ENCODE data around the gene MYOT. TPM values are rescaled to one million over a fixed set of nuclear protein-coding genes. Genes with fewer than 3 reads are reported as not detected.

Gene MYOT
- not detected for total RNA-seq

DNA sequence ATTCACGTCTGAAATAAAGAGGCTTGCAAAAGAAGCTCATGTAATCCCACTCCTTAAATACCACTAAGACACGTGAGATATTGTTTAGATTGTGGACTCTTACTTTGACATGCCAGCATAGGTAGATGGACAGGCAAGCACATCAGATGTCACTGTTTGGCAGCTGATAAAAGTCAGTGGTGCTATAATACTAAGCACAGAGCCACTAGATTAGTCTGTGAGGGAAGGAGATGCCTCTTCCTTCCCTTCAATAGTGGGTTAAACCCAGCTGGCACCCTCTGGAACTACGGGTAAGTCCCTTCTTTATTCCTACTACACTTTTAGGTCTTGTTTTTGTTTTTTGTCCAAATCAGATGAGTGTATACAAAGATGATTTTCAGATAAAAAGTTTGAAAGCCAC, at the start of gene MYOT:
TSS of gene MYOT (plus strand) at position 197 of the 400 bp plus-strand sequence. CDS start 2,792 bp downstream, outside the sequence.
- H3K27me3 Mint-ChIP-seq: peaks cover 8% of the 10 kb centered on the region
- POLR2A ChIA-PET: no interaction called here
- H3K4me3 Mint-ChIP-seq: no peak within 1 kb of the TSS
- H3K36me3 Mint-ChIP-seq: no peaks in the 10 kb centered on the region
- H3K9me3 Mint-ChIP-seq: no peaks in the 10 kb centered on the region
- DNase-seq (no peak), ATAC-seq (ENCODE audit: low read depth) (no peak)
- no peak within 1 kb of the TSS for H3K27ac Mint-ChIP-seq
- H3K4me1 Mint-ChIP-seq: peaks cover 4% of the 10 kb centered on the region

GRCh38 chr5:137819766-137820165, 47.9 kb upstream of the MYOT start:
- no peak overlapping the region for H3K27ac Mint-ChIP-seq
- ATAC-seq (ENCODE audit: low read depth) (no peak), DNase-seq (no peak)
- no peak overlapping the region for H3K4me3 Mint-ChIP-seq
- no peaks in the 10 kb centered on the region for H3K9me3 Mint-ChIP-seq
- H3K36me3 Mint-ChIP-seq: no peaks in the 10 kb centered on the region
- peaks cover 3% of the 10 kb centered on the region for H3K27me3 Mint-ChIP-seq
- H3K4me1 Mint-ChIP-seq: no peaks in the 10 kb centered on the region
- POLR2A ChIA-PET: no interaction called here

DNA sequence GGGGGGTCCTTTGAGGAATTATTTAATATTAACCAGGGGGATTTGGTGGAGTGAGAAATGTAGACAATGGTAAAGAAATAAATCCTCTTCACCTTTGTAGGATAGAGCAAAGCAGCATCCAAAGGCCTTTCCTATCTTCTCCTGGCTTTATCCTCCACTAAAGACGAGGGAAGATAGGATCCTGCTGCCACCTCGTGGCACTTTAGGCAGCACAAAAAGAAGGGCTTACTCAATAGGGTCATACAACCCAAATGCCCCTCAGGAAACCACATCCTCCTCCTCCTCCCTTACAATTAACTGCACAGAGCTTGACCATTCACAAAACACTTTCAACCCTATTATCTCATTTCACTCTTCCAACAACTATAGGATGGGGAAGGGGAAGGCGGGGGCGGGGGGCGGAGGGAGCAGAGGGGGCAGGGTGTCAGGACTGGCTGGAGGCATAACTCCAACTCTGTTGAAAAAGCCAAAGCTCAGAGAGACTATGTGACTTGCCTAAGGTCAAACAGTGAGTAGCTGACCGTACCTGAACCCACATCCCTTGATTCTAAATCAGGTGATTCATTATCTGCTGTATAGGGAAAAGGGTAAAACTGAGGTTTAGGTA, 45.4 kb upstream of the MYOT start:
- DNase-seq (no peak), ATAC-seq (ENCODE audit: low read depth) (no peak)
- Mint-ChIP-seq H3K4me3 (no peak overlapping the region), H3K9me3 (peaks cover 2% of the 10 kb centered on the region), H3K4me1 (no peaks in the 10 kb centered on the region), H3K36me3 (peaks cover 3% of the 10 kb centered on the region), H3K27ac (no peak overlapping the region), H3K27me3 (peaks cover 5% of the 10 kb centered on the region)
- POLR2A ChIA-PET: no interaction called here

GRCh38 chr5:137822984-137823383, 44.7 kb upstream of the MYOT start:
- H3K4me3 Mint-ChIP-seq: no peak overlapping the region
- ATAC-seq (ENCODE audit: low read depth) (no peak), DNase-seq (no peak)
- peaks cover 5% of the 10 kb centered on the region for H3K27me3 Mint-ChIP-seq
- no peak overlapping the region for H3K27ac Mint-ChIP-seq
- H3K9me3 Mint-ChIP-seq: peaks cover 2% of the 10 kb centered on the region
- POLR2A ChIA-PET: no interaction called here
- H3K4me1 Mint-ChIP-seq: no peaks in the 10 kb centered on the region
- H3K36me3 Mint-ChIP-seq: peaks cover 3% of the 10 kb centered on the region

GRCh38 chr5:137825165-137825564, 42.5 kb upstream of the MYOT start:
- Mint-ChIP-seq H3K4me1 (no peaks in the 10 kb centered on the region), H3K27me3 (peaks cover 5% of the 10 kb centered on the region), H3K9me3 (peaks cover 2% of the 10 kb centered on the region), H3K27ac (no peak overlapping the region), H3K4me3 (no peak overlapping the region), H3K36me3 (peaks cover 3% of the 10 kb centered on the region)
- POLR2A ChIA-PET: no interaction called here
- DNase-seq (no peak), ATAC-seq (ENCODE audit: low read depth) (no peak)

DNA sequence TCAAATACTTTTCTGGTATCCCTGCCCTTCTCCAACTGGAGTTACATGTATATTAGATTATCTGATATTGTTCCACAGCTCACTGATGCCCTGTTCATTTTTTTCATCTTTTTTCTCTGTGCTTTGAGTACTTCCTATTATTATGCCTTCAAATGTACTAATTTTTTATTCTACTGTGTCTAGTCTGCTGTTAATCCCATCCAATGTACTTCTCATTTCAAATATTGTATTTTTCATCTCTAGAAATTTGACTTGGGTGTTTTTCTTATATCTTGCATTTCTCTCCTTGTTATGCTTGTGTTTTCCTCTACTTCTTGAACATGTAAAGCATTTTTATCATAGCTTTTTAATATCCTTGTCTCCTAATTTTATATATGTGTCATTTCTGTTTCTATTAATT, 41.6 kb upstream of the MYOT start:
- Mint-ChIP-seq H3K9me3 (peaks cover 2% of the 10 kb centered on the region), H3K4me1 (no peaks in the 10 kb centered on the region), H3K4me3 (no peak overlapping the region), H3K27me3 (peaks cover 5% of the 10 kb centered on the region), H3K27ac (no peak overlapping the region), H3K36me3 (peaks cover 3% of the 10 kb centered on the region)
- ATAC-seq (ENCODE audit: low read depth): no peak
- POLR2A ChIA-PET: no interaction called here
- no peak for DNase-seq

DNA sequence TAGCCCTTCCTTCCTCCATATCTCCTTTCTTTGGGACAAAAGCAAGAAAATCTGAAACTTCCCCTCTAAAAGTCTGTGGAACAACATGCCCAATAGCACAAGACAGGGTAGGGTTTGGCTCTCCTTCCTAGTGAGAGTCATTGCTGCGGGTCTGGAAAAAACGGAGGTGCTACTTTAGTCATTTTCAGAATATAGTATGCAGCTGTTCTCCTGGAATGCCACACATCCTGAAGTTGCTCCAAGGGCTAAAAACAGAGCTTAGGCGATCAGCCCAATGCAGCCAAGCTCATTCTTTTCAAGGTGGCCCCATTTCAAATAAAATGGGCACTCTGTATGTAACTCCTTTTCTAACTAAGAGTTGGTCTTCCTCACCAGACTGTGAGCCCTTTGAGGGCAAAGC, 39.5 kb upstream of the MYOT start:
- H3K4me3 Mint-ChIP-seq: no peak overlapping the region
- no peaks in the 10 kb centered on the region for H3K4me1 Mint-ChIP-seq
- H3K36me3 Mint-ChIP-seq: peaks cover 3% of the 10 kb centered on the region
- ATAC-seq (ENCODE audit: low read depth) (no peak), DNase-seq (no peak)
- no peak overlapping the region for H3K27ac Mint-ChIP-seq
- POLR2A ChIA-PET: no interaction called here
- peaks cover 2% of the 10 kb centered on the region for H3K9me3 Mint-ChIP-seq
- peaks cover 5% of the 10 kb centered on the region for H3K27me3 Mint-ChIP-seq

DNA sequence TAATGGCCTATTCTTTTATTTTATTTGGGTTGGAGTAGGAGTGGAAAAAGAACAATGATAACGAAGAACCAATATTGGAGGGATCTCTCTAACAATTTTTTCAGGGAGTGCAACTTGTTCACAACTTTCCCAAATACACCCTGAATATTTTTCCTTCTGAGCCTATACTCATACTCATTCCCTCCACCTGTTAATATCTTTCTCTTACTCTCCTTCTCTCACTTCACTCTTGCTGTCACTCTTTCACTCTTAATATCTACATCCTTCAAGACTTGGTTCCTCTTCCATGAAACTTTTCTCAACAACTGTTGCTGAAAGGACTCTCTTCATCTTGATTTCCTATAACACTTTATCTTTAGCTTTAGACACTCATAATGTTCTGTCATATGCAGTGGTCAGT, 39.0 kb upstream of the MYOT start:
- Mint-ChIP-seq H3K36me3 (peaks cover 3% of the 10 kb centered on the region), H3K4me3 (no peak overlapping the region), H3K27ac (no peak overlapping the region), H3K27me3 (peaks cover 5% of the 10 kb centered on the region), H3K9me3 (peaks cover 2% of the 10 kb centered on the region), H3K4me1 (no peaks in the 10 kb centered on the region)
- POLR2A ChIA-PET: no interaction called here
- ATAC-seq (ENCODE audit: low read depth) (no peak), DNase-seq (no peak)

GRCh38 chr5:137831105-137831504, 36.6 kb upstream of the MYOT start:
- H3K36me3 Mint-ChIP-seq: peaks cover under 1% of the 10 kb centered on the region
- ATAC-seq (ENCODE audit: low read depth) (no peak), DNase-seq (no peak)
- no peaks in the 10 kb centered on the region for H3K27me3 Mint-ChIP-seq
- H3K4me1 Mint-ChIP-seq: no peaks in the 10 kb centered on the region
- POLR2A ChIA-PET: no interaction called here
- no peak overlapping the region for H3K27ac Mint-ChIP-seq
- H3K4me3 Mint-ChIP-seq: no peak overlapping the region
- H3K9me3 Mint-ChIP-seq: peaks cover under 1% of the 10 kb centered on the region

GRCh38 chr5:137831526-137831925, 36.1 kb upstream of the MYOT start:
- no peaks in the 10 kb centered on the region for H3K36me3 Mint-ChIP-seq
- H3K27ac Mint-ChIP-seq: no peak overlapping the region
- no peaks in the 10 kb centered on the region for H3K4me1 Mint-ChIP-seq
- DNase-seq (no peak), ATAC-seq (ENCODE audit: low read depth) (no peak)
- no peaks in the 10 kb centered on the region for H3K9me3 Mint-ChIP-seq
- POLR2A ChIA-PET: no interaction called here
- H3K4me3 Mint-ChIP-seq: no peak overlapping the region
- no peaks in the 10 kb centered on the region for H3K27me3 Mint-ChIP-seq

DNA sequence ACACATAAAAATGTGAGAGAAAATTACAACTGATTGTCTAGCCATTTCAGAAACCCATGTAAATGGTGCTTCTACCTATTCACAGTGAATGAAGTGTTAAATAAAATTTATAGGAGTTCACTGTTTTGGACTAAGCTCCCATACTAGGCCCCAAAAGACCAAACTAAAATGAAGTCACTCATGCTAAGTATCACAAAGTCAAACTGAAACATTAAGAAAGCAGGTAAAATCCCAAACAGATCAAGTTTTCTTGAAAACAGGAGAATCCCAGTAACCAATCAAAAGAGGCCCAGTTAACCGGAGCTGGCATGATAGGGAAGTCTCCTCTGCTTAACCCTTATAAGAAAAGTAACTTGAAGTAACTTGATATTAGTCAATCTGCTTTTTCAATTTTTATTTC, 35.2 kb upstream of the MYOT start:
- POLR2A ChIA-PET: no interaction called here
- Mint-ChIP-seq H3K4me3 (no peak overlapping the region), H3K9me3 (no peaks in the 10 kb centered on the region), H3K27me3 (no peaks in the 10 kb centered on the region), H3K36me3 (no peaks in the 10 kb centered on the region), H3K27ac (no peak overlapping the region), H3K4me1 (no peaks in the 10 kb centered on the region)
- DNase-seq: no peak
- no peak for ATAC-seq (ENCODE audit: low read depth)

DNA sequence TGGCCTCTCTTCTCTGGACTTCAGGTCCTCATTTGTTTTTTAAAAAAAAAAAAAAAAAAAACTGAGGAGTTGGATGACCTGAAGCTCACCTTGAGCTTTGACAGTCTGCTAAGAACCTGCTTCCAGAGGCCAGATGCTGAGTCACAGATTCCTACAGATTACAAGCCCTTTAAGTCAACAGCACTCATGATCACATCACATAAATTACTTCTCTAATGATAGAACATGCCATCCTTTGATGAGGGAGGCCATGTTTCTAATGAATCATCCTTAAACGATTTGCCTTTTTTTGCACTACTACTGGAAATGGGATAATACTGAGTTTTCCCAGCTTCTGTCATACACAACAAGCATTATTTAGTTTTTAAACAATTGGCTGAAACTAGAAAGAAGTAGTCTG, 34.2 kb upstream of the MYOT start:
- POLR2A ChIA-PET: no interaction called here
- Mint-ChIP-seq H3K27ac (no peak overlapping the region), H3K4me3 (no peak overlapping the region), H3K9me3 (no peaks in the 10 kb centered on the region), H3K36me3 (no peaks in the 10 kb centered on the region), H3K27me3 (no peaks in the 10 kb centered on the region), H3K4me1 (no peaks in the 10 kb centered on the region)
- ATAC-seq (ENCODE audit: low read depth): no peak
- DNase-seq: no peak

DNA sequence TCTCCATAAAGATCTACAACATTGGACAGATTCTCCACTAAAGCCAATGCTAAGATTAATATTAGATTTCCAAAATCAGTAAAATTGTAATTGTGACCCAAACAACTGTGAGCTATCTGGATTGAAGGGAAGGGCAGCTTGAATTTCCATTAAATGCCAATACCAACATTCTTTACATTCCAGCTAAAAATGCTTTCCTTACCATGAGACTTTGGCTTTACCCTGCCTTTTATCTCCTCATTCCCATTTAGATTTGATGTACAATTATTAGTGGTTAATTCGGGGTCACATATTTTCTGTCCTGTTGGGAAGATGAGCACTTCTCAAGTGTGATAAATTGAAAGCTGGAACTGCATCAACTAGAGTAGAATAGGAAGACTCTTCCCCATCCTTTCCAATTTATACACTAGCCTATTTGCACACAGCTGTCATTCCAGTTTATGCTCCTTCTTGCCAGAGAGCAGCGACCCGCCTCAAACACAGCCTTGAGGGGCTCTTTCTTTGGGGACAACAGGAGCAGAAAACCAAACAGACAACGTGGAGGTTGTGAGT, 33.1 kb upstream of the MYOT start:
- no peak overlapping the region for H3K27ac Mint-ChIP-seq
- no peaks in the 10 kb centered on the region for H3K4me1 Mint-ChIP-seq
- POLR2A ChIA-PET: no interaction called here
- H3K9me3 Mint-ChIP-seq: no peaks in the 10 kb centered on the region
- no peaks in the 10 kb centered on the region for H3K27me3 Mint-ChIP-seq
- DNase-seq: no peak
- no peaks in the 10 kb centered on the region for H3K36me3 Mint-ChIP-seq
- ATAC-seq (ENCODE audit: low read depth): no peak
- no peak overlapping the region for H3K4me3 Mint-ChIP-seq

GRCh38 chr5:137836298-137836697, 31.4 kb upstream of the MYOT start:
- Mint-ChIP-seq H3K27ac (no peak overlapping the region), H3K36me3 (no peaks in the 10 kb centered on the region), H3K27me3 (no peaks in the 10 kb centered on the region), H3K9me3 (no peaks in the 10 kb centered on the region), H3K4me3 (no peak overlapping the region), H3K4me1 (no peaks in the 10 kb centered on the region)
- DNase-seq (no peak), ATAC-seq (ENCODE audit: low read depth) (no peak)
- POLR2A ChIA-PET: no interaction called here

GRCh38 chr5:137836997-137837396, 30.7 kb upstream of the MYOT start:
- POLR2A ChIA-PET: no interaction called here
- ATAC-seq (ENCODE audit: low read depth): no peak
- no peaks in the 10 kb centered on the region for H3K9me3 Mint-ChIP-seq
- no peak overlapping the region for H3K27ac Mint-ChIP-seq
- H3K4me3 Mint-ChIP-seq: no peak overlapping the region
- no peaks in the 10 kb centered on the region for H3K27me3 Mint-ChIP-seq
- no peak for DNase-seq
- H3K36me3 Mint-ChIP-seq: no peaks in the 10 kb centered on the region
- H3K4me1 Mint-ChIP-seq: no peaks in the 10 kb centered on the region
